Neural progenitor cell (in vitro differentiated cells): ENCODE measurements around the gene RHBDD3.

Experiments used
- EZH2 ChIP-seq: fragments of 200-600 bp; sonication (generic); IDR thresholded peaks from 2 replicates; pipeline ENCODE4 v1.6.1; 2017; ENCODE audit warnings: antibody characterized with exemption, mild to moderate bottlenecking, moderate library complexity
- EZH2phosphoT487 ChIP-seq: fragments of 200-600 bp; sonication (generic); IDR thresholded peaks from 2 replicates; pipeline ENCODE4 v1.6.1; 2017; ENCODE audit warnings: antibody characterized with exemption
- TF ChIP-seq, protein P1 (sequence below): fragments of 200-600 bp; sonication (generic); IDR thresholded peaks from 2 replicates; pipeline ENCODE4 v1.5.1; 2017; ENCODE audit warnings: antibody characterized with exemption, mild to moderate bottlenecking

DNA sequence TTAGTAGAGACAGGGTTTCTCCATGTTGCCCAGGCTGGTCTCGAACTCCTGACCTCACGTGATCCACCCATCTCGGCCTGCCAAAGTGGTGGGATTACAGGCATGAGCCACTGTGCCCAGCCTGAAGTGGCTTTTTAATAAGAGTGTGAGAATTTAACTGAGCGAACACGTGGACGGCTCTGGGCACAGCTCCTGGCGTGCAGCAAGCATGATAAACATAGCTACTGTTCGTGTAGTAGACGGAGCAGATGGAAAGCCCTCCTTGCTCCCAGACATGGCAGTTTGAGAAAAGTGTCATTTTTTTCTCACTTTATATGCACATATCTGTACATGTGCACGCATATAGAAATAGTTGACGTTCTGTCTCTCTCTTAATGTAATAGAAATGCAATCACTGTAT is 55.0 kb downstream of the RHBDD3 start:
- TF ChIP-seq, protein P1, sequence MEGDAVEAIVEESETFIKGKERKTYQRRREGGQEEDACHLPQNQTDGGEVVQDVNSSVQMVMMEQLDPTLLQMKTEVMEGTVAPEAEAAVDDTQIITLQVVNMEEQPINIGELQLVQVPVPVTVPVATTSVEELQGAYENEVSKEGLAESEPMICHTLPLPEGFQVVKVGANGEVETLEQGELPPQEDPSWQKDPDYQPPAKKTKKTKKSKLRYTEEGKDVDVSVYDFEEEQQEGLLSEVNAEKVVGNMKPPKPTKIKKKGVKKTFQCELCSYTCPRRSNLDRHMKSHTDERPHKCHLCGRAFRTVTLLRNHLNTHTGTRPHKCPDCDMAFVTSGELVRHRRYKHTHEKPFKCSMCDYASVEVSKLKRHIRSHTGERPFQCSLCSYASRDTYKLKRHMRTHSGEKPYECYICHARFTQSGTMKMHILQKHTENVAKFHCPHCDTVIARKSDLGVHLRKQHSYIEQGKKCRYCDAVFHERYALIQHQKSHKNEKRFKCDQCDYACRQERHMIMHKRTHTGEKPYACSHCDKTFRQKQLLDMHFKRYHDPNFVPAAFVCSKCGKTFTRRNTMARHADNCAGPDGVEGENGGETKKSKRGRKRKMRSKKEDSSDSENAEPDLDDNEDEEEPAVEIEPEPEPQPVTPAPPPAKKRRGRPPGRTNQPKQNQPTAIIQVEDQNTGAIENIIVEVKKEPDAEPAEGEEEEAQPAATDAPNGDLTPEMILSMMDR, result no peak
- no peak for TF ChIP-seq EZH2
- TF ChIP-seq EZH2phosphoT487, result no peak
